Measurements from ENCODE around the gene ITPK1.

DNA sequence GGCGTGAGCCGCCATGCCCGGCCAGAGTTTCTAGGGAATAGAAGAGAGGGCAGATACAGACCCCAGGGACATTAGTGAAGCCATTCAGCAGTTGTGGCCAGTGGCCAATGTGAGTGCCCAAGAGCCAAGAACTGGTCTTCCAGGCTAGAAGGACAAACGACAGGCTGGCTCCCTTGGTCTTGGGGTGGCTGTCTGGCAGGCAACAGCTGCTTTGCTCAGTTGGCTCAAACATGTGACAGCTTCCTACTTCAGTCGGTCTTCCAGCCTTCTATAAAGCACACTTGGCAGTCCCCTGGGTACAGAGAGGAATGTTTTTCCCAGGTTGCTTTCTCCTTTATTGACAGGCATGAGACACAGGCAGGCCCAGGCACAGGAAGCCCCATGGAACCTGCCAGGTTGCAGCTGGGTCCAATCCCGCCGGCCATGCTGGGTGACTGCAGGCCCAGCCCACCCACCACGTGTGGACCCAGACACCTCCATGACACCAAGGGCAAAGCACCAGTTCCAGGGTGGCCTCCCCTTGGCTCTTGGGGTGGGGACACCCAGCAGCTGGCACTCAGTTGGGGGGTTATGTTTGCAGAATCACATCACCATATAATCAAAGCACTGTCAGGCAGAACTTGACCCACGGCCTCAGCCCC lies 177.4 kb downstream of the ITPK1 start:
- TF ChIP-seq POLR2AphosphoS5 (IDR thresholded peaks at IDR 0.05; ENCODE audit: low read depth, low read length) (no peak), POLR2A (IDR thresholded peaks at IDR 0.05; ENCODE audit: low read depth, low read length) (no peak), TAF1 (IDR thresholded peaks at IDR 0.05; ENCODE audit: borderline replicate concordance, low read depth, low read length) (no peak)

Measured in GM12892 (cell line).